H1 (cell line): ENCODE data around the gene UBB. TPM values are rescaled to one million over a fixed set of nuclear protein-coding genes. Genes with fewer than 3 reads are reported as not detected.

ENCODE experiments used
- CHD1 ChIP-seq: IDR thresholded peaks from 2 replicates; pipeline ENCODE4 v1.6.1; 2012; ENCODE audit warnings: low read depth, low read length, improper control_type of control experiment
- CHD2 ChIP-seq: IDR thresholded peaks from 2 replicates; pipeline ENCODE4 v1.6.1; 2012; ENCODE audit warnings: low read length, improper control_type of control experiment
- EP300 ChIP-seq, 2 experiments: IDR thresholded peaks; 1 replicate in 1 of 2; 2 replicates in 1 of 2; pipeline ENCODE4 v1.6.1; 2011 to 2012; ENCODE audit warnings: low read depth in 2 of 2, low read length in 2 of 2, mild to moderate bottlenecking in 2 of 2, borderline replicate concordance in 1 of 2, inconsistent platforms in 1 of 2, moderate library complexity in 1 of 2
- FOSL1 ChIP-seq: IDR thresholded peaks from 2 replicates; pipeline ENCODE4 v1.6.1; 2011; ENCODE audit warnings: mild to moderate bottlenecking, low read depth, low read length, moderate library complexity; ENCODE audit not compliant: insufficient read depth
- JUN ChIP-seq: IDR thresholded peaks from 2 replicates; pipeline ENCODE4 v1.6.1; 2011; ENCODE audit warnings: low read depth, mild to moderate bottlenecking, improper control_type of control experiment, low read length
- KDM4A ChIP-seq: IDR thresholded peaks from one replicate; pipeline ENCODE4 v1.7.1; 2012; ENCODE audit warnings: low read depth, mild to moderate bottlenecking, moderate library complexity, low read length, inconsistent platforms; ENCODE audit not compliant: severe bottlenecking
- PHF8 ChIP-seq: fragments of 200-600 bp; sonication (generic); conservative IDR thresholded peaks from 2 replicates; pipeline ENCODE4 v1.7.1; 2012; ENCODE audit warnings: low read depth, mild to moderate bottlenecking, inconsistent platforms, low read length, moderate library complexity
- SIX5 ChIP-seq: IDR thresholded peaks from 2 replicates; pipeline ENCODE4 v1.6.1; 2011; ENCODE audit warnings: mild to moderate bottlenecking, low read depth, low read length
- SP1 ChIP-seq: IDR thresholded peaks from 2 replicates; pipeline ENCODE4 v1.6.1; 2011; ENCODE audit warnings: low read depth, low read length
- SRF ChIP-seq: IDR thresholded peaks from 2 replicates; pipeline ENCODE4 v1.6.1; 2011; ENCODE audit warnings: mild to moderate bottlenecking, low read depth, low read length, moderate library complexity
- SUZ12 ChIP-seq: fragments of 200-600 bp; sonication (generic); IDR thresholded peaks from 2 replicates; pipeline ENCODE4 v1.6.1; 2012; ENCODE audit warnings: mild to moderate bottlenecking, inconsistent platforms, low read length, moderate library complexity, mixed read lengths
- TAF1 ChIP-seq: IDR thresholded peaks from 2 replicates; pipeline ENCODE4 v1.6.1; 2011; ENCODE audit warnings: mild to moderate bottlenecking, low read depth, low read length
- polyA plus RNA-seq, 7 experiments: library from polyadenylated mRNA; depleted of rRNA in 3 of 7; stranded (reverse) in 5 of 7; unstranded in 2 of 7; fragments of >200 nt in 5 of 7; fragments of 200-250 nt in 2 of 7; gene quantifications; 1 replicate in 5 of 7; 2 replicates in 1 of 7; 4 replicates in 1 of 7; pipeline versions ENCODE4 v1.2.1 to v1.2.3, GENCODE V29; 2011 to 2013; ENCODE audit warnings: missing spikeins in 2 of 7, mixed read lengths in 2 of 7
- total RNA-seq: library from RNA; stranded (reverse); fragmentation: NEBNext Ultra II Directional; extraction: Animal tissue kit (Norgen Biotek cat#: 25700); gene quantifications from 2 replicates; pipeline ENCODE4 v1.2.1, GENCODE V29; 2021

Gene UBB
- total and polyA plus RNA-seq, 2 of the 8 experiments (the other 6 are each of a cell fraction or from before 2014, with no cell fraction given) = 1,597 to 1,605 TPM

DNA sequence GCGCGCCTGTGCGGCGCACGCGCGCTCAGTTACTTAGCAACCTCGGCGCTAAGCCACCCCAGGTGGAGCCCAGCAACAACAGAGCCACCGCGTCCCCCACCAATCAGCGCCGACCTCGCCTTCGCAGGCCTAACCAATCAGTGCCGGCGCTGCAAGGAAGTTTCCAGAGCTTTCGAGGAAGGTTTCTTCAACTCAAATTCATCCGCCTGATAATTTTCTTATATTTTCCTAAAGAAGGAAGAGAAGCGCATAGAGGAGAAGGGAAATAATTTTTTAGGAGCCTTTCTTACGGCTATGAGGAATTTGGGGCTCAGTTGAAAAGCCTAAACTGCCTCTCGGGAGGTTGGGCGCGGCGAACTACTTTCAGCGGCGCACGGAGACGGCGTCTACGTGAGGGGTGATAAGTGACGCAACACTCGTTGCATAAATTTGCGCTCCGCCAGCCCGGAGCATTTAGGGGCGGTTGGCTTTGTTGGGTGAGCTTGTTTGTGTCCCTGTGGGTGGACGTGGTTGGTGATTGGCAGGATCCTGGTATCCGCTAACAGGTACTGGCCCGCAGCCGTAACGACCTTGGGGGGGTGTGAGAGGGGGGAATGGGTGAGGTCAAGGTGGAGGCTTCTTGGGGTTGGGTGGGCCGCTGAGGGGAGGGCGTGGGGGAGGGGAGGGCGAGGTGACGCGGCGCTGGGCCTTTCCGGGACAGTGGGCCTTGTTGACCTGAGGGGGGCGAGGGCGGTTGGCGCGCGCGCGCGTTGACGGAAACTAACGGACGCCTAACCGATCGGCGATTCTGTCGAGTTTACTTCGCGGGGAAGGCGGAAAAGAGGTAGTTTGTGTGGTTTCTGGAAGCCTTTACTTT lies at the start of gene UBB (continued):
- TF ChIP-seq SRF (no peak), FOSL1 (no peak), PHF8 (peak; percentile 88), TAF1 (peak; percentile 99), SP1 (peak; percentile 47), CHD1 (no peak), JUN (0 out of 2 replicates have a peak, but pooled peaks have one; percentile 20), EP300 (IDR thresholded peaks at IDR 0.05; ENCODE audit: borderline replicate concordance in 1 of 2, low read depth in 2 of 2, low read length in 2 of 2) (peak; percentile 19 to 22; a peak in 2 of 3 replicates), SIX5 (no peak), KDM4A (peak; percentile 64), SUZ12 (no peak), CHD2 (peak; percentile 96)
